Small intestine (tissue), 4 donors: ENCODE results near the gene SYCP1. TPM values are rescaled to one million over a fixed set of nuclear protein-coding genes. Genes with fewer than 3 reads are reported as not detected.

ENCODE experiments used
- polyA plus RNA-seq, 4 donors: library from polyadenylated mRNA; stranded (reverse) in 3 of 4; unstranded in 1 of 4; fragments of 200-250 nt in 3 of 4; fragments of 120-200 nt in 1 of 4; gene quantifications; one replicate each; pipeline versions ENCODE4 v1.2.1 to v1.2.3, GENCODE V29; 2013
- donor health status: healthy with polysubstance abuse.
- donor health status: Bipolar disorder and iron deficiency.
- donor health status: healthy.

The SYCP1 gene
- polyA plus RNA-seq, 4 donors = 0.06 TPM; not detected in 3

Other genes with a start within 250 kb of the SYCP1 start
- under 1 TPM in 3 of 4 donors, not detected in 1; 0.27 to 0.61 (median 0.54) TPM for gene DENND2C, start 184.8 kb upstream of the SYCP1 start, polyA plus RNA-seq
- 1 to 10 TPM in 1 of 4 donors, under 1 TPM in 2, not detected in 1; 0.19 to 8.4 (median 0.24) TPM for gene AMPD1, start 159.3 kb upstream of the SYCP1 start, polyA plus RNA-seq
- gene NRAS, start 138.1 kb upstream of the SYCP1 start, polyA plus RNA-seq = 10 to 100 TPM; 19.7 to 62.5 (median 21.3) TPM
- 100 to 1,000 TPM; 167 to 343 (median 183) TPM for gene CSDE1, start 96.9 kb upstream of the SYCP1 start, polyA plus RNA-seq
- 10 to 100 TPM in 3 of 4 donors, 1 to 10 TPM in 1; 7.6 to 34.4 (median 16.2) TPM for gene SIKE1, start 74.2 kb upstream of the SYCP1 start, polyA plus RNA-seq
- not detected for gene TSHB, start 175.0 kb downstream of the SYCP1 start, polyA plus RNA-seq
- 1 to 10 TPM in 3 of 4 donors, not detected in 1; 1.4 to 5.5 (median 5.0) TPM for gene TSPAN2, start 234.6 kb downstream of the SYCP1 start, polyA plus RNA-seq